PC-3 (cell line): ENCODE data around the gene YAE1.

Experiments used
- CTCF ChIP-seq: fragments of 300-600 bp; sonication (generic); conservative IDR thresholded peaks from 2 replicates; pipeline ENCODE4 v1.5.1; 2017; ENCODE audit warnings: antibody characterized with exemption, low read depth, mild to moderate bottlenecking, low read length
- EZH2 ChIP-seq: fragments of 300-600 bp; sonication (generic); IDR thresholded peaks from one replicate; pipeline ENCODE4 v1.6.1; 2017; ENCODE audit warnings: antibody characterized with exemption, mild to moderate bottlenecking, low read length; ENCODE audit not compliant: unreplicated experiment
- EZH2phosphoT487 ChIP-seq: fragments of 300-600 bp; sonication (generic); IDR thresholded peaks from 2 replicates; pipeline ENCODE4 v1.6.1; 2018; ENCODE audit warnings: mild to moderate bottlenecking, antibody characterized with exemption, low read length, borderline replicate concordance

GRCh38 chr7:39516498-39516897 lies 49.7 kb upstream of the YAE1 start:
- TF ChIP-seq CTCF, result no peak
- TF ChIP-seq EZH2, result no peak
- TF ChIP-seq EZH2phosphoT487, result no peak
